AG04449 (cell line): ENCODE results near the gene FCRLA.

ENCODE experiments used
- CTCF ChIA-PET: fragments of 350-600 bp; formaldehyde crosslinking; extraction: SDS; loops from one replicate; lab custom pipeline; 2021; ENCODE audit warnings: antibody characterized with exemption; lab: Yijun Ruan, JAX
- POLR2A ChIA-PET: fragments of 400-600, 350-600 bp; formaldehyde crosslinking; extraction: SDS; loops from one replicate; lab custom pipeline; 2020; ENCODE audit warnings: antibody characterized with exemption, inconsistent platforms; lab: Yijun Ruan, JAX
- DNase-seq: peaks from one replicate; pipeline ENCODE4 v3.0.0-alpha.2; 2010; ENCODE audit warnings: low read depth, low spot score
- H3K4me3 ChIP-seq: 2 replicates; pipeline ENCODE4 v1.5.1; 2011; ENCODE audit warnings: low read depth, mild to moderate bottlenecking, control low read depth, low read length
- TF ChIP-seq, protein P1 (sequence below): IDR thresholded peaks from one replicate; pipeline ENCODE4 v1.5.1; 2011; ENCODE audit warnings: mild to moderate bottlenecking, moderate library complexity, low read length, control low read depth, inconsistent platforms; ENCODE audit not compliant: insufficient read depth; ENCODE audit errors: missing control alignments

The FCRLA gene

DNA sequence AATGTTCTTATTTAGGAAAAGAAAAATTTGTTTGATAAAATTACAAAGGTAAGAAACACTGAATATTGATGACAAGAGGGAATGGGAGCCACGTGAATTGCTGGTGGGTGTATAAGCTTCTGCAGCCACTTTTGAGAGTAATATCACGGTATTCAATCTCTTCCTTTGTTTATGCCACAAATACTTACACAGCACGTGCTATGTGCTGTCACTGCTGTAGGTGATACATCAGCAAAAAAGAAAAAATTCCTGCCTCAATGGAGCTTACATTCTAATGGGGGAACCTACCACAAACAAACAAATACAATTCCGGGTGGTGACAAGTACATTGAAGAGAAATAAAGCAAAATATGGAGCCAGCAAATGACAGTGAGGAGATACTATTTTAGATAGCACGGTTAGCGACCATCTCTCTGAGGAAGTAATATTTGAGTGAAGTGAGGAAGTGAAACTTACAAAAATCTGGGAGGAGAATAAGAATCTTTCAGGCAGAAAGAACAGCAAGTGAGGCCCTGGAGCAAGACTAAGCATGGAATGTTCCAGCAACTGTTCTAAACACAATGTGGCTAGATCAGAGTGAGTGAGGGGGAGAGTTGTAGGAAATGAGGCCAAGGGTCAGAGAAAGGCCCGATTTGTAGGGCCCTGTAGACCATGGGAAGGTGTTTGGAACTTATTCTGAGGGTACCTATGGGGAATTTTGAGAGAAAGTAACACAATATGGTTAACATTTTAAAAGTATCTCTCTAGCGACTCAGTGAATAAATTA is 11.7 kb downstream of the FCRLA start:
- ChIA-PET POLR2A (no interaction called here), CTCF (interaction anchor here (0.6 kb wide), 1 partner anchor 74 kb away, joined by 3 read pairs; no protein-coding TSS in a partner anchor)
- no peak for DNase-seq
- H3K4me3 ChIP-seq = no peak overlapping the region
- TF ChIP-seq, protein P1, sequence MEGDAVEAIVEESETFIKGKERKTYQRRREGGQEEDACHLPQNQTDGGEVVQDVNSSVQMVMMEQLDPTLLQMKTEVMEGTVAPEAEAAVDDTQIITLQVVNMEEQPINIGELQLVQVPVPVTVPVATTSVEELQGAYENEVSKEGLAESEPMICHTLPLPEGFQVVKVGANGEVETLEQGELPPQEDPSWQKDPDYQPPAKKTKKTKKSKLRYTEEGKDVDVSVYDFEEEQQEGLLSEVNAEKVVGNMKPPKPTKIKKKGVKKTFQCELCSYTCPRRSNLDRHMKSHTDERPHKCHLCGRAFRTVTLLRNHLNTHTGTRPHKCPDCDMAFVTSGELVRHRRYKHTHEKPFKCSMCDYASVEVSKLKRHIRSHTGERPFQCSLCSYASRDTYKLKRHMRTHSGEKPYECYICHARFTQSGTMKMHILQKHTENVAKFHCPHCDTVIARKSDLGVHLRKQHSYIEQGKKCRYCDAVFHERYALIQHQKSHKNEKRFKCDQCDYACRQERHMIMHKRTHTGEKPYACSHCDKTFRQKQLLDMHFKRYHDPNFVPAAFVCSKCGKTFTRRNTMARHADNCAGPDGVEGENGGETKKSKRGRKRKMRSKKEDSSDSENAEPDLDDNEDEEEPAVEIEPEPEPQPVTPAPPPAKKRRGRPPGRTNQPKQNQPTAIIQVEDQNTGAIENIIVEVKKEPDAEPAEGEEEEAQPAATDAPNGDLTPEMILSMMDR = no peak

DNA sequence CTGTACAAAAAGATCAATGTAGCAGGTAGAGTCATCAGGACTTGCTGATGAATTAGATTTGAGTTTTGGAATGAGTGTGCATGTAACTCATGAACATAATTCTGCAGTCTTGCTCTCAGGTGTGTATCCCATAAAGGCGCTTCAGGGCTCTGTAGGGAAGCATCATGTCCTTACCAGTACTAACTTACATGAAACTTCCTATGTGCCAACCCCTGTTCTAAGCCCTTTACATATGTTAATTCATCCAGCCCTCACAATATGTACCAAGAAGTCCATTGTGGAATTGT is 12.2 kb downstream of the FCRLA start:
- ChIA-PET POLR2A (no interaction called here), CTCF (no interaction called here)
- no peak for DNase-seq
- no peak overlapping the region for H3K4me3 ChIP-seq
- TF ChIP-seq, protein P1 = no peak

DNA sequence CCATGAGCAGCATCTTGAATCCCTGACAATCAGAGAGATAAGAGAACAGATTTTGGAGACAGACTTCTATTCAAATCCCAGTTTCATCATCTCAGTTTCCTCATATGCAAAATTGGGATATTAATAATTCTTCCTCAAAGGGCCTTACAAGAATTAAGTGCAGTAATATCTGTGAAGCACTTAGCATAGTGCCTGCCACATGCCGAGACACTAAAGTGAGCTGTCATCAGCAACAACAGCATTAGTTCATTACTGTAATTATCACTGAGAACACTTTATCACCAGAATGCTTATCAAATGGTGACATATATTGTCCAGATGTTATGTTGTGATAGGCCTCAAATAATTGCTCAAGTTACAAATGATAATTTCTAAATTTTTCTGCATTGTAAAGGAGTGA is 13.4 kb downstream of the FCRLA start:
- CTCF ChIA-PET = no interaction called here
- POLR2A ChIA-PET = no interaction called here
- no peak for DNase-seq
- no peak overlapping the region for H3K4me3 ChIP-seq
- TF ChIP-seq, protein P1 = no peak

DNA sequence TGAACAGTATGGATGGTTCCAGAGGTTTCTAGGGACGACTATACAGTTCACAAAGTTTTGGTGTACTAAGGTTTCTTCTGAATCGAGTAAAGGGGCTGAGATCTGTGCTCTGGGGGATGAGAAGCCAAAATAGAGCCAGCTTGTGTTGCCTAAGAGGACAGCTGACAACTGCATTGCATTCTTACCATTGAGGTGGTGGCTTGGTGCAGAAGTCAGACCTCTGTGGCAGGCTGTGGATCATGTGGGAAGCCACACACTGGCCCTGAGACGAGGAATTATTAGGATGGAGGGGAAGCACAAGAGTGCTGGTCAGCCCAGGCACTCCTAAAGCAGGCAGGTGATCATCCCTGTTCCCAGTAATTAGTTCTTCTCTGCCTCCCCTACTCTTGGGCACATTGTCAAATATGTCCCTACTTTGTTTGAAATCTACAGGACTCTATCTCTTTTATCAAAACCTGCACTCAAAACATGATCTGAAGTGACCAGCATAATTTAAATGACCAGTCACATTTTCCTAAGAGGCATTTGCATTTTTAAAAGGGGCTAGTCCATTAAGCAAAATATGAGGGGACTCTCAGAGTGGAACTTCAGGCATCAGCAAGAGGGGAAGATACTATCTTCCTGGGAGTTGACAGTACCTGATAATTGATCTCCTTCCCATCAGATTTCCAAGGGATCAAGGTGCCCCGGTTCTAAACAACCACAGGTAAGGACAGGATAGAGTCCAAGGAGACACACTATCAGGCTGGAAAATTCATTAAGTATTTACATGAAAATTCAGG is 14.1 kb downstream of the FCRLA start, which contains the start of gene FCRLB:
Gene FCRLB (plus strand): TSS at position 589 of the 782 bp plus-strand sequence. CDS start 1,129 bp downstream, outside the sequence.
- POLR2A ChIA-PET = no interaction called here
- DNase-seq = no peak
- CTCF ChIA-PET = interaction anchor here (1.4 kb wide), 2 partner anchors 18 to 234 kb away, joined by 3 to 4 read pairs; no protein-coding TSS in a partner anchor
- no peak within 1 kb of the TSS for H3K4me3 ChIP-seq
- TF ChIP-seq, protein P1 = no peak

DNA sequence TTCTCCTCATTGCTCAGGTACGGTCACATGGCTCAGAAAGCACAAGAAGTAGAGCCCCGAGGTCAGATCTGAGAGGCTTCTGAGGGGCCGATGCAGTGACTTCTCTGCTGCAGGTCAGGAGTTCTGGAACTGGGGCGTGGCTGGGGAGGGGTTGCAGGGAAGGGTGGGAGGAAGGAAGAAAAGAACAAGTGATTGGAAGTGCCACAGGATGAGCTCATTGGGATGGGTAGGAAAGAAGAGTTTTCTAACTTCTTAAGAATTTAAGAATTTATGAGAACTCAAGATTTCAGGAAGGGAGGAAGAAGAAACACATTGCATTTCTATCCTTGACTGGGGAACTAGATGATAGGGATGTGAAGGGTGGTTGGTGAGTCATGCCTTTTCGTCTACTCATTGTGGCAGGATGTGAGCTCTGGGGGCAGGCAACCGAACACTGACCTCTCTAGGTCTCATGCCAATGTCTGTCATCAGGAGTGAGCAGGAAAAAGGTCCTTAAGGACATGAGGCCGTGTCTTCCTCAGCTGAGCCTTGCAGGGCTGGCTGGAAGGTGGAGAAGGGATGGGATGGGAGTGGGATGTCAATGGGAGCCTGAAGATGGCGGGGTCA is 14.8 kb downstream of the FCRLA start:
- DNase-seq = no peak
- TF ChIP-seq, protein P1 = no peak
- CTCF ChIA-PET = interaction anchor here (0.7 to 1.4 kb wide), 4 partner anchors 14 to 234 kb away, joined by 3 to 4 read pairs (median 3); no protein-coding TSS in a partner anchor
- no peak overlapping the region for H3K4me3 ChIP-seq
- POLR2A ChIA-PET = interaction anchor here (1.5 kb wide), 1 partner anchor 15 kb away, joined by 4 read pairs; no protein-coding TSS in a partner anchor
